GM23338 (cell line): ENCODE measurements around the gene NCSTN. TPM values are rescaled to one million over a fixed set of nuclear protein-coding genes. Genes with fewer than 3 reads are reported as not detected.
"Not testable (repeated sequence)": the region's sequence is repeated elsewhere in the genome, so short reads cannot be mapped to it uniquely, and the experiment has no call there.

ENCODE experiments used
- ATAC-seq: fragments of 200-7000 bp; cut with Tn5 transposase; 3 replicates; pipeline ENCODE4 v1.9.1; 2020
- DNase-seq: peaks from one replicate; pipeline ENCODE4 v3.0.0-alpha.2; 2015; ENCODE audit warnings: low spot score
- H2AFZ ChIP-seq: fragments of 200-600 bp; sonication (generic); 2 replicates; pipeline ENCODE4 v1.8.0; 2016; ENCODE audit warnings: antibody characterized with exemption, mild to moderate bottlenecking, moderate library complexity
- H3F3A ChIP-seq: fragments of 200-600 bp; sonication (generic); replicated peaks from 2 replicates; pipeline ENCODE4 v1.8.0; 2017; ENCODE audit warnings: antibody characterized with exemption, mixed run types, low read depth
- H3K27ac ChIP-seq: fragments of 200-600 bp; sonication (generic); 2 replicates; pipeline ENCODE4 v1.6.1; 2016; ENCODE audit warnings: low read depth
- H3K27me3 ChIP-seq: fragments of 200-600 bp; sonication (generic); 2 replicates; pipeline ENCODE4 v1.8.0; 2016; ENCODE audit warnings: mild to moderate bottlenecking, mixed run types, moderate library complexity; ENCODE audit not compliant: insufficient read depth
- H3K36me3 ChIP-seq: fragments of 200-600 bp; sonication (generic); 2 replicates; pipeline ENCODE4 v1.8.0; 2016; ENCODE audit warnings: mild to moderate bottlenecking; ENCODE audit not compliant: insufficient read depth
- H3K4me1 ChIP-seq: fragments of 200-600 bp; sonication (generic); 2 replicates; pipeline ENCODE4 v1.8.0; 2016; ENCODE audit warnings: mild to moderate bottlenecking, moderate library complexity; ENCODE audit not compliant: insufficient read depth
- H3K4me2 ChIP-seq: fragments of 200-600 bp; sonication (generic); 2 replicates; pipeline ENCODE4 v1.7.1; 2017; ENCODE audit warnings: mixed run types
- H3K4me3 ChIP-seq: fragments of 200-600 bp; sonication (generic); 2 replicates; pipeline ENCODE4 v1.6.1; 2016; ENCODE audit warnings: mixed run types
- H3K79me2 ChIP-seq: fragments of 200-600 bp; sonication (generic); replicated peaks from 2 replicates; pipeline ENCODE4 v1.8.0; 2017; ENCODE audit warnings: mild to moderate bottlenecking; ENCODE audit not compliant: insufficient read depth
- H3K9me2 ChIP-seq: fragments of 200-600 bp; sonication (generic); 2 replicates; pipeline ENCODE4 v1.8.0; 2017; ENCODE audit not compliant: insufficient read depth
- H4K20me1 ChIP-seq: fragments of 200-600 bp; sonication (generic); replicated peaks from 2 replicates; pipeline ENCODE4 v1.8.0; 2017; ENCODE audit warnings: mild to moderate bottlenecking; ENCODE audit not compliant: insufficient read depth
- H3K27ac Mint-ChIP-seq: 2 replicates; pipeline ENCODE4 v1.8.0; 2020; ENCODE audit warnings: inconsistent platforms, mild to moderate bottlenecking, moderate library complexity, mixed read lengths
- H3K27me3 Mint-ChIP-seq: 3 replicates; pipeline ENCODE4 v1.8.0; 2022; ENCODE audit warnings: low read depth, mild to moderate bottlenecking, moderate library complexity, mixed read lengths, inconsistent platforms; ENCODE audit not compliant: insufficient read depth, poor library complexity
- H3K36me3 Mint-ChIP-seq: 3 replicates; pipeline ENCODE4 v1.8.0; 2021; ENCODE audit warnings: low read depth, mild to moderate bottlenecking, inconsistent platforms, moderate library complexity, mixed read lengths
- H3K4me1 Mint-ChIP-seq: 3 replicates; pipeline ENCODE4 v1.8.0; 2020; ENCODE audit warnings: mild to moderate bottlenecking, inconsistent platforms, mixed read lengths
- H3K4me3 Mint-ChIP-seq: 3 replicates; pipeline ENCODE4 v1.8.0; 2021; ENCODE audit warnings: moderate library complexity, mild to moderate bottlenecking, inconsistent platforms, mixed read lengths
- H3K9me3 Mint-ChIP-seq: 3 replicates; pipeline ENCODE4 v1.8.0; 2020; ENCODE audit warnings: moderate library complexity, mild to moderate bottlenecking, inconsistent platforms, mixed read lengths
- EZH2phosphoT487 ChIP-seq: fragments of 200-600 bp; sonication (generic); IDR thresholded peaks from one replicate; pipeline ENCODE4 v1.8.1; 2018; ENCODE audit warnings: antibody characterized with exemption; ENCODE audit not compliant: unreplicated experiment
- POLR2AphosphoS5 ChIP-seq: IDR thresholded peaks from 2 replicates; pipeline ENCODE4 v1.6.1; 2016; ENCODE audit warnings: antibody characterized with exemption, low read depth
- ZNF331 ChIP-seq: fragments of 250-450 bp; sonication (Bioruptor Pico); IDR thresholded peaks from 2 replicates; pipeline ENCODE4 v1.5.0; 2020; ENCODE audit warnings: low read depth, mild to moderate bottlenecking, moderate library complexity
- ZNF462 ChIP-seq: fragments of 250-450 bp; sonication (Bioruptor Pico); IDR thresholded peaks from 2 replicates; pipeline ENCODE4 v1.5.0; 2020; ENCODE audit warnings: mild to moderate bottlenecking, moderate library complexity
- polyA plus RNA-seq: library from polyadenylated mRNA; unstranded; fragments of >200 nt; fragmentation: Nextera tagmentation; extraction: Ambion mirVana; gene quantifications from 2 replicates; pipeline ENCODE4 v1.2.1, GENCODE V29; 2016
- total RNA-seq: library from RNA; depleted of rRNA; stranded (reverse); fragments of >200 nt; shearing (Covaris generic); gene quantifications from 2 replicates; pipeline ENCODE4 v1.2.3, GENCODE V29; 2014
- TF ChIP-seq, protein P1 (sequence below): IDR thresholded peaks from one replicate; pipeline ENCODE4 v1.6.1; 2018; ENCODE audit warnings: antibody characterized with exemption; ENCODE audit not compliant: unreplicated experiment
- TF ChIP-seq, protein P2 (sequence below): IDR thresholded peaks from 2 replicates; pipeline ENCODE4 v1.6.1; 2016; ENCODE audit warnings: antibody characterized with exemption

The NCSTN gene
- total and polyA plus RNA-seq, 2 experiments from 2014 or later = 36.0 to 45.9 TPM

DNA sequence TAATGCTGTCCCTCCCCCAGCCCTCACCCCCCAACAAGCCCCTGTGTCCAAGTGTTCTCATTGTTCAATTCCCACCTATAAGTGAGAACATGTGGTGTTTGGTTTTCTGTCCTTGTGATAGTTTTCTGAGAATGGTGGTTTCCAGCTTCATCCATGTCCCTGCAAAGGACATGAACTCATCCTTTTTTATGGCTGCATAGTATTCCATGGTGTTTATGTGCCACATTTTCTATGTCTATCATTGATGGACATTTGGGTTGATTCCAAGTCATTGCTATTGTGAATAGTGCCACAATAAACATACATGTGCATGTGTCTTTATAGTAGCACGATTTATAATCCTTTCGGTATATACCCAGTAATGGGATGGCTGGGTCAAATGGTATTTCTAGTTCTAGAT lies 41.6 kb downstream of the NCSTN start:
- DNase-seq, H3K36me3 Mint-ChIP-seq, H3K4me2 ChIP-seq, H3K4me3 Mint-ChIP-seq, H3K36me3 ChIP-seq, H3K27me3 ChIP-seq, H3K9me2 ChIP-seq, H3F3A ChIP-seq, ATAC-seq, H3K79me2 ChIP-seq, H3K4me3 ChIP-seq, H2AFZ ChIP-seq, H3K4me1 ChIP-seq, H4K20me1 ChIP-seq, H3K27ac Mint-ChIP-seq, H3K27me3 Mint-ChIP-seq, H3K4me1 Mint-ChIP-seq, H3K27ac ChIP-seq: not testable (repeated sequence)
- H3K9me3 Mint-ChIP-seq = peaks cover 13% of the 10 kb centered on the region; the same call in 2 of the 3 replicates

- not testable (repeated sequence) for H3K27me3 ChIP-seq, H3K4me1 Mint-ChIP-seq, H4K20me1 ChIP-seq, H3F3A ChIP-seq, DNase-seq, H3K27me3 Mint-ChIP-seq, H3K27ac Mint-ChIP-seq, H3K79me2 ChIP-seq, H3K9me2 ChIP-seq, H3K4me3 Mint-ChIP-seq, H3K36me3 Mint-ChIP-seq, H3K4me3 ChIP-seq, H2AFZ ChIP-seq, ATAC-seq, H3K4me2 ChIP-seq, H3K4me1 ChIP-seq, H3K36me3 ChIP-seq, H3K27ac ChIP-seq
- H3K9me3 Mint-ChIP-seq = peaks cover 15% of the 10 kb centered on the region; the same call in 2 of the 3 replicates
These were observed 45.2 kb downstream of the NCSTN start for GRCh38 chr1:160388406-160388805.

- no peak overlapping the region for H3K4me3 ChIP-seq
- peaks cover 3% of the 10 kb centered on the region for H3K27me3 Mint-ChIP-seq
- H3K4me3 Mint-ChIP-seq = no peak overlapping the region
- no peaks in the 10 kb centered on the region for H3K36me3 Mint-ChIP-seq
- H3K9me3 Mint-ChIP-seq = peaks cover 3% of the 10 kb centered on the region; the same call in 2 of the 3 replicates
- H3K79me2 ChIP-seq = no peaks in the 10 kb centered on the region
- no peaks in the 10 kb centered on the region for H3K27me3 ChIP-seq
- no peak overlapping the region for H3K27ac Mint-ChIP-seq
- H3K4me1 ChIP-seq = peaks cover 17% of the 10 kb centered on the region
- no peak overlapping the region for H3K4me2 ChIP-seq
- ATAC-seq = no peak
- H3K4me1 Mint-ChIP-seq = peaks cover 23% of the 10 kb centered on the region
- peaks cover 10% of the 10 kb centered on the region; the same call in 1 of the 2 replicates for H3F3A ChIP-seq
- no peak overlapping the region for H3K27ac ChIP-seq
- H3K9me2 ChIP-seq = peaks cover 4% of the 10 kb centered on the region; the same call in 1 of the 2 replicates
- H4K20me1 ChIP-seq = no peaks in the 10 kb centered on the region
- H2AFZ ChIP-seq = no peak overlapping the region
- H3K36me3 ChIP-seq = no peaks in the 10 kb centered on the region
- no peak for DNase-seq
- TF ChIP-seq, protein P1, sequence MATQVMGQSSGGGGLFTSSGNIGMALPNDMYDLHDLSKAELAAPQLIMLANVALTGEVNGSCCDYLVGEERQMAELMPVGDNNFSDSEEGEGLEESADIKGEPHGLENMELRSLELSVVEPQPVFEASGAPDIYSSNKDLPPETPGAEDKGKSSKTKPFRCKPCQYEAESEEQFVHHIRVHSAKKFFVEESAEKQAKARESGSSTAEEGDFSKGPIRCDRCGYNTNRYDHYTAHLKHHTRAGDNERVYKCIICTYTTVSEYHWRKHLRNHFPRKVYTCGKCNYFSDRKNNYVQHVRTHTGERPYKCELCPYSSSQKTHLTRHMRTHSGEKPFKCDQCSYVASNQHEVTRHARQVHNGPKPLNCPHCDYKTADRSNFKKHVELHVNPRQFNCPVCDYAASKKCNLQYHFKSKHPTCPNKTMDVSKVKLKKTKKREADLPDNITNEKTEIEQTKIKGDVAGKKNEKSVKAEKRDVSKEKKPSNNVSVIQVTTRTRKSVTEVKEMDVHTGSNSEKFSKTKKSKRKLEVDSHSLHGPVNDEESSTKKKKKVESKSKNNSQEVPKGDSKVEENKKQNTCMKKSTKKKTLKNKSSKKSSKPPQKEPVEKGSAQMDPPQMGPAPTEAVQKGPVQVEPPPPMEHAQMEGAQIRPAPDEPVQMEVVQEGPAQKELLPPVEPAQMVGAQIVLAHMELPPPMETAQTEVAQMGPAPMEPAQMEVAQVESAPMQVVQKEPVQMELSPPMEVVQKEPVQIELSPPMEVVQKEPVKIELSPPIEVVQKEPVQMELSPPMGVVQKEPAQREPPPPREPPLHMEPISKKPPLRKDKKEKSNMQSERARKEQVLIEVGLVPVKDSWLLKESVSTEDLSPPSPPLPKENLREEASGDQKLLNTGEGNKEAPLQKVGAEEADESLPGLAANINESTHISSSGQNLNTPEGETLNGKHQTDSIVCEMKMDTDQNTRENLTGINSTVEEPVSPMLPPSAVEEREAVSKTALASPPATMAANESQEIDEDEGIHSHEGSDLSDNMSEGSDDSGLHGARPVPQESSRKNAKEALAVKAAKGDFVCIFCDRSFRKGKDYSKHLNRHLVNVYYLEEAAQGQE = no peak
- TF ChIP-seq, protein P2, sequence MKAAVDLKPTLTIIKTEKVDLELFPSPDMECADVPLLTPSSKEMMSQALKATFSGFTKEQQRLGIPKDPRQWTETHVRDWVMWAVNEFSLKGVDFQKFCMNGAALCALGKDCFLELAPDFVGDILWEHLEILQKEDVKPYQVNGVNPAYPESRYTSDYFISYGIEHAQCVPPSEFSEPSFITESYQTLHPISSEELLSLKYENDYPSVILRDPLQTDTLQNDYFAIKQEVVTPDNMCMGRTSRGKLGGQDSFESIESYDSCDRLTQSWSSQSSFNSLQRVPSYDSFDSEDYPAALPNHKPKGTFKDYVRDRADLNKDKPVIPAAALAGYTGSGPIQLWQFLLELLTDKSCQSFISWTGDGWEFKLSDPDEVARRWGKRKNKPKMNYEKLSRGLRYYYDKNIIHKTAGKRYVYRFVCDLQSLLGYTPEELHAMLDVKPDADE = no peak
- no peak for TF ChIP-seq ZNF331 (CRISPR knock-in tag)
- no peak for TF ChIP-seq EZH2phosphoT487
- no peak for TF ChIP-seq ZNF462 (CRISPR knock-in tag)
- no peak for TF ChIP-seq POLR2AphosphoS5
These were observed 51.5 kb downstream of the NCSTN start for GRCh38 chr1:160394673-160395072.
